ENCODE results near the gene HASPIN. TPM values are rescaled to one million over a fixed set of nuclear protein-coding genes. Genes with fewer than 3 reads are reported as not detected.

HASPIN gene
- total and polyA plus RNA-seq, 9 of the 15 experiments (the other 6 are each of a cell fraction or from before 2014, with no cell fraction given): 0.81 to 13.5 (median 9.9) TPM

- TF ChIP-seq ZNF318 (IDR thresholded peaks at IDR 0.05; ENCODE audit: borderline replicate concordance in 1 of 2, low read depth in 1 of 2) (no peak), TGIF2 (CRISPR knock-in tag; IDR thresholded peaks at IDR 0.05) (no peak), NCOA4 (IDR thresholded peaks at IDR 0.05; ENCODE audit: partially characterized antibody) (no peak)
- TF ChIP-seq, protein P1, sequence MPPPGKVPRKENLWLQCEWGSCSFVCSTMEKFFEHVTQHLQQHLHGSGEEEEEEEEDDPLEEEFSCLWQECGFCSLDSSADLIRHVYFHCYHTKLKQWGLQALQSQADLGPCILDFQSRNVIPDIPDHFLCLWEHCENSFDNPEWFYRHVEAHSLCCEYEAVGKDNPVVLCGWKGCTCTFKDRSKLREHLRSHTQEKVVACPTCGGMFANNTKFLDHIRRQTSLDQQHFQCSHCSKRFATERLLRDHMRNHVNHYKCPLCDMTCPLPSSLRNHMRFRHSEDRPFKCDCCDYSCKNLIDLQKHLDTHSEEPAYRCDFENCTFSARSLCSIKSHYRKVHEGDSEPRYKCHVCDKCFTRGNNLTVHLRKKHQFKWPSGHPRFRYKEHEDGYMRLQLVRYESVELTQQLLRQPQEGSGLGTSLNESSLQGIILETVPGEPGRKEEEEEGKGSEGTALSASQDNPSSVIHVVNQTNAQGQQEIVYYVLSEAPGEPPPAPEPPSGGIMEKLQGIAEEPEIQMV (tag; conservative IDR thresholded peaks at IDR 0.05; ENCODE audit: low read depth): no peak
- TF ChIP-seq, protein P2, sequence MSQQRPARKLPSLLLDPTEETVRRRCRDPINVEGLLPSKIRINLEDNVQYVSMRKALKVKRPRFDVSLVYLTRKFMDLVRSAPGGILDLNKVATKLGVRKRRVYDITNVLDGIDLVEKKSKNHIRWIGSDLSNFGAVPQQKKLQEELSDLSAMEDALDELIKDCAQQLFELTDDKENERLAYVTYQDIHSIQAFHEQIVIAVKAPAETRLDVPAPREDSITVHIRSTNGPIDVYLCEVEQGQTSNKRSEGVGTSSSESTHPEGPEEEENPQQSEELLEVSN (IDR thresholded peaks at IDR 0.05; ENCODE audit: borderline replicate concordance in 1 of 2, extremely low read depth in 1 of 2, insufficient read depth in 1 of 2, insufficient read length in 1 of 2, low read depth in 1 of 2, low read length in 1 of 2, poor library complexity in 1 of 2, severe bottlenecking in 1 of 2): no peak
Measured at GRCh38 chr17:3754066-3754457, 30.4 kb downstream of the HASPIN start (continued).
